Mesodermal cell (in vitro differentiated cells): ENCODE data around the gene BCL6B. TPM values are rescaled to one million over a fixed set of nuclear protein-coding genes. Genes with fewer than 3 reads are reported as not detected.
"Not testable (repeated sequence)": the region's sequence is repeated elsewhere in the genome, so short reads cannot be mapped to it uniquely, and the experiment has no call there.

Experiments used
- H3K27ac ChIP-seq: 2 replicates; pipeline ENCODE4 v1.7.0; 2013; ENCODE audit warnings: mild to moderate bottlenecking, low read depth, low read length, moderate library complexity; ENCODE audit not compliant: severe bottlenecking
- H3K36me3 ChIP-seq: 2 replicates; pipeline ENCODE4 v1.7.1; 2013; ENCODE audit warnings: mild to moderate bottlenecking, low read length, moderate library complexity; ENCODE audit not compliant: control insufficient read depth, insufficient read depth
- H3K4me1 ChIP-seq: one replicate; pipeline ENCODE4 v1.7.1; 2013; ENCODE audit warnings: mild to moderate bottlenecking, low read length; ENCODE audit not compliant: insufficient read depth, control insufficient read depth, poor library complexity, severe bottlenecking
- H3K4me3 ChIP-seq: 2 replicates; pipeline ENCODE4 v1.7.0; 2013; ENCODE audit warnings: low read length, control low read depth, mild to moderate bottlenecking; ENCODE audit not compliant: insufficient read depth, poor library complexity, severe bottlenecking; ENCODE audit errors: extremely low read depth
- H3K9me3 ChIP-seq: 2 replicates; pipeline ENCODE4 v1.7.1; 2013; ENCODE audit warnings: mild to moderate bottlenecking, low read length, moderate library complexity; ENCODE audit not compliant: control insufficient read depth
- WGBS, 2 experiments: methylation state at CpG; one replicate each; pipeline ENCODE4 v1.1.5; 2013; ENCODE audit warnings: missing lambda C conversion rate in 2 of 2; ENCODE audit not compliant: insufficient coverage in 2 of 2; 5-methylcytosine and 5-hydroxymethylcytosine counted together
- polyA plus RNA-seq, 2 experiments: library from polyadenylated mRNA; stranded (reverse); fragments of 50-300 nt; gene quantifications; one replicate each; pipeline ENCODE4 v1.2.3, GENCODE V29; 2013

The BCL6B gene, protein sequence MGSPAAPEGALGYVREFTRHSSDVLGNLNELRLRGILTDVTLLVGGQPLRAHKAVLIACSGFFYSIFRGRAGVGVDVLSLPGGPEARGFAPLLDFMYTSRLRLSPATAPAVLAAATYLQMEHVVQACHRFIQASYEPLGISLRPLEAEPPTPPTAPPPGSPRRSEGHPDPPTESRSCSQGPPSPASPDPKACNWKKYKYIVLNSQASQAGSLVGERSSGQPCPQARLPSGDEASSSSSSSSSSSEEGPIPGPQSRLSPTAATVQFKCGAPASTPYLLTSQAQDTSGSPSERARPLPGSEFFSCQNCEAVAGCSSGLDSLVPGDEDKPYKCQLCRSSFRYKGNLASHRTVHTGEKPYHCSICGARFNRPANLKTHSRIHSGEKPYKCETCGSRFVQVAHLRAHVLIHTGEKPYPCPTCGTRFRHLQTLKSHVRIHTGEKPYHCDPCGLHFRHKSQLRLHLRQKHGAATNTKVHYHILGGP
- 12.5 TPM for polyA plus RNA-seq (2013, experiment 1 of 2)
- 8.3 TPM for polyA plus RNA-seq (2013, experiment 2 of 2)

GRCh38 chr17:7022781-7023571 lies at the start of gene BCL6B:
TSS of gene BCL6B (plus strand) at chr17:7023050. CDS start at chr17:7023672, 622 bp downstream.
- Histone ChIP-seq H3K4me3 (peak within 1 kb of the TSS; percentile 21), H3K27ac (peak within 1 kb of the TSS; percentile 58), H3K4me1 (peaks cover 11% of the 10 kb centered on the region), H3K36me3 (no peaks in the 10 kb centered on the region), H3K9me3 (no peaks in the 10 kb centered on the region)
- WGBS, 2 experiments, result 49 to 59% methylated on average over 24 to 31 of the region's 47 CpGs

- not testable (repeated sequence) for H3K27ac ChIP-seq, H3K4me3 ChIP-seq, H3K4me1 ChIP-seq, H3K9me3 ChIP-seq, H3K36me3 ChIP-seq
- WGBS, 2 experiments, result 99 to 100% methylated on average over 3 to 5 of the region's 5 CpGs
These were observed 43.4 kb upstream of the BCL6B start for GRCh38 chr17:6979440-6979839.

DNA sequence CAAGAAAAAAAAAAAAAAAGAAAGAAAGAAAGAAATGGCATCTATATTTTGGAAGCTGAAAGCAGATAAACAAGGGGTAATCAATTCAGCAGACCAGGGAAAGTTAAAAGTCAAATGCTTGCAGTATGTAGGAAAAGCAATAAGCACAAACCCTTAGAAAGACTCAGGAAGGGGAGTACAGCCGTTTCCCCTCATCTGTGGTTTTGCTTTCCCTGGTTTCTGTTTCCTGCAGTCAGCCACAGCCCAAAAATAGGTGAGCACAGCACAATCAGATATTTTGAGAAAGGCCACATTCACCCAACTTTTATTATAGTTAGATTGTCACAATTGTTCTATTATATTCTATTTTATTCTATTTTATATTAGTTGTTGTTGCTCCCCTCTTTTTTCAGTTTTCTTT lies 41.4 kb upstream of the BCL6B start:
- Histone ChIP-seq H3K27ac (no peak overlapping the region), H3K4me1 (no peaks in the 10 kb centered on the region), H3K36me3 (no peaks in the 10 kb centered on the region), H3K4me3 (no peak overlapping the region), H3K9me3 (no peaks in the 10 kb centered on the region)
- WGBS, 2 experiments, result 100% methylated on average over 1 of the region's 1 CpG; no CpG with 5 or more reads in 1 of the 2 experiments

DNA sequence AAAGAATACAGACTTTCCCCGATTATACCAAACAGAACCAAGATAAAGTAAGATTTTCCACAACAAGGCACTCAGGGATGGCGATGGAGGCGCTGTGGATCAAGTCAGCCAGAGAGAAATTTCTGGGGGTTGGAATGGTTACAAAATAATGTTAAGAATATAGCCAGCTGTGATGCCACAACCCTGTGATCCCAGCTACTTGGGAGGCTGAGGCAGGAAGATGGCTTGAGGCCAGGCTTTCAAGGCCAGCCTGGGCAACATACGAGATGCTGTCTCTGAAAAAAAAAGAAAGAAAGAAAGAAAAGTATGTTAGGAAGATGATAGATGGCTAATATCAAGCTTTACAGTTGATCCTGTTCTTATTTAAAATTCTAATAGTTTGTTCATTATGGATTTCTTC lies 37.6 kb upstream of the BCL6B start:
- no peaks in the 10 kb centered on the region for H3K36me3 ChIP-seq
- H3K9me3 ChIP-seq, result no peaks in the 10 kb centered on the region
- H3K4me3 ChIP-seq, result no peak overlapping the region
- WGBS, 2 experiments, result 90% methylated on average over 1 of the region's 4 CpGs; no CpG with 5 or more reads in 1 of the 2 experiments
- H3K27ac ChIP-seq, result no peak overlapping the region
- H3K4me1 ChIP-seq, result no peaks in the 10 kb centered on the region

GRCh38 chr17:6986676-6987075 lies 36.2 kb upstream of the BCL6B start:
- no peaks in the 10 kb centered on the region for H3K36me3 ChIP-seq
- H3K4me3 ChIP-seq, result no peak overlapping the region
- H3K9me3 ChIP-seq, result no peaks in the 10 kb centered on the region
- whole genome bisulfite sequencing, 2 experiments, result 85 to 92% methylated on average over 2 of the region's 3 CpGs
- H3K4me1 ChIP-seq, result no peaks in the 10 kb centered on the region
- no peak overlapping the region for H3K27ac ChIP-seq

DNA sequence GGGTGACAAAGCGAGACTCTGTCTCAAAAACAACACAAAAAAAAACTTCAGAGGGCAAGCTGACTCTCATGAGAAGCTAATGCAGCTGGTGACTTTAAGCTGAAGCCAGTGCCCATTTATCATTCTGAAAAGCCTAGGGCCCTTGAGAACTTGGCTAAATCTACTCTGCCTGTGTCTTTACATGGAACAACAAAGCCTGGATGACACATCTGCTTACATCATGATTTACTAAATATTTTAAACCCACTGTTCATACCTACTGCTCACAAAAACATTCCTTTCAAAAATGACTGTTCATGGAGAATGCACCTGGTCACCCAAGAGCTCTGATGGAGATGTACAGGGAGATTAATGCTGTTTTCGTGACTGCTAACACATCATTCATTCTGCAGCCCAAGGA lies 33.1 kb upstream of the BCL6B start:
- Histone ChIP-seq H3K4me3 (no peak overlapping the region), H3K9me3 (no peaks in the 10 kb centered on the region), H3K27ac (no peak overlapping the region), H3K4me1 (no peaks in the 10 kb centered on the region), H3K36me3 (no peaks in the 10 kb centered on the region)
- 85 to 100% methylated on average over 1 to 2 of the region's 2 CpGs for WGBS, 2 experiments

DNA sequence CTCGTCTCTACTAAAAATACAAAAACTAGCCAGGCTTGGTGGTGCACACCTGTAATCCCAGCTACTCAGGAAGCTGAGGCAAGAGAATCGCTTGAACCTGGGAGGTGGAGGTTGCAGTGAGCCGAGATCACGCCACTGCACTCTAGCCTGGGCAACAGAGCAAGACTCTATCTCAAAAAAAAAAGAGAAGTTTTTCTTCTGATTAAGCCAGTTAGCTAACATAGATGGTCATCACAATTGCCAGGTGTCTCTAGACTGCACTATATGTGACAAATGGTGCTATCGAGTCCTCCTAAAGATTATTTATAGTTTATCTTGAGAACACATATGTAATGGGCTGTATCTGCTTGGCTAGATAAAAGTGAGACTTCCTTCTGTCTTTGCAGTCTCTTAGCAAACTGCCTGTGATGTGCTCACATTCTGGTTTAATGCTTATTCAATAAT lies 29.2 kb upstream of the BCL6B start:
- WGBS, 2 experiments, result 87 to 100% methylated on average over 3 to 4 of the region's 5 CpGs
- peaks cover 12% of the 10 kb centered on the region for H3K4me1 ChIP-seq
- H3K9me3 ChIP-seq, H3K36me3 ChIP-seq, H3K27ac ChIP-seq, H3K4me3 ChIP-seq: not testable (repeated sequence)

- peaks cover 14% of the 10 kb centered on the region for H3K36me3 ChIP-seq
- WGBS, 2 experiments, result 87 to 95% methylated on average over 5 to 7 of the region's 10 CpGs
- H3K9me3 ChIP-seq, result no peaks in the 10 kb centered on the region
These were observed 28.7 kb upstream of the BCL6B start for GRCh38 chr17:6994118-6994598.

GRCh38 chr17:6994666-6995256 lies 28.1 kb upstream of the BCL6B start:
- Histone ChIP-seq H3K36me3 (peaks cover 20% of the 10 kb centered on the region), H3K4me3 (no peak overlapping the region), H3K9me3 (no peaks in the 10 kb centered on the region), H3K4me1 (peaks cover 12% of the 10 kb centered on the region), H3K27ac (peak overlapping the region; percentile 51)
- 94 to 96% methylated on average over 5 to 8 of the region's 9 CpGs for WGBS, 2 experiments

More at GRCh38 chr17:6994118-6994598, 28.7 kb upstream of the BCL6B start:
- peaks cover 12% of the 10 kb centered on the region for H3K4me1 ChIP-seq
- no peak overlapping the region for H3K4me3 ChIP-seq
- no peak overlapping the region for H3K27ac ChIP-seq

GRCh38 chr17:6995500-6996255 lies 27.2 kb upstream of the BCL6B start, which contains the start of gene ALOX12:
TSS of gene ALOX12 (plus strand) at chr17:6996049. CDS start at chr17:6996118, 69 bp downstream.
- Histone ChIP-seq H3K4me3 (peak within 1 kb of the TSS; percentile 2), H3K27ac (peak within 1 kb of the TSS; percentile 51), H3K4me1 (peaks cover 12% of the 10 kb centered on the region), H3K36me3 (peaks cover 22% of the 10 kb centered on the region), H3K9me3 (no peaks in the 10 kb centered on the region)
- 47 to 48% methylated on average over 63 to 64 of the region's 64 CpGs for WGBS, 2 experiments
